GM18498 (cell line): Measurements from ENCODE around the gene MOK.

Experiments used
- ATAC-seq: cut with Tn5 transposase; IDR thresholded peaks from one replicate; pipeline ENCODE4 v1.9.1; 2021; ENCODE audit warnings: mild to moderate bottlenecking, moderate library complexity; ENCODE audit not compliant: unreplicated experiment

The MOK gene

GRCh38 chr14:102226356-102227125 lies 78.4 kb downstream of the MOK start:
- no peak for ATAC-seq

- no peak for ATAC-seq
These were observed 79.0 kb downstream of the MOK start for GRCh38 chr14:102225936-102226335.

- ATAC-seq, result no peak
These were observed 79.6 kb downstream of the MOK start for GRCh38 chr14:102225386-102225785.

GRCh38 chr14:102223682-102224081 lies 81.3 kb downstream of the MOK start:
- ATAC-seq, result no peak

- ATAC-seq, result no peak
These were observed 82.2 kb downstream of the MOK start for GRCh38 chr14:102222751-102223150.

- no peak for ATAC-seq
These were observed 82.9 kb downstream of the MOK start for GRCh38 chr14:102222009-102222575.

- no peak for ATAC-seq
These were observed 83.9 kb downstream of the MOK start for GRCh38 chr14:102221026-102221425.

- ATAC-seq, result peak; percentile 86
These were observed 84.9 kb downstream of the MOK start for GRCh38 chr14:102220031-102220430.

- ATAC-seq, result no peak
These were observed 85.6 kb downstream of the MOK start for GRCh38 chr14:102219316-102219715.

- no peak for ATAC-seq
These were observed 86.3 kb downstream of the MOK start for GRCh38 chr14:102218688-102219087.

GRCh38 chr14:102217987-102218421 lies 87.0 kb downstream of the MOK start:
- no peak for ATAC-seq

- ATAC-seq, result no peak
These were observed 87.6 kb downstream of the MOK start for GRCh38 chr14:102217399-102217798.

- no peak for ATAC-seq
These were observed 89.3 kb downstream of the MOK start for GRCh38 chr14:102215576-102216250.

- no peak for ATAC-seq
These were observed 89.9 kb downstream of the MOK start for GRCh38 chr14:102215071-102215470.

GRCh38 chr14:102213984-102214658 lies 90.8 kb downstream of the MOK start:
- ATAC-seq, result no peak

GRCh38 chr14:102213470-102213869 lies 91.5 kb downstream of the MOK start:
- no peak for ATAC-seq

- ATAC-seq, result no peak
These were observed 92.1 kb downstream of the MOK start for GRCh38 chr14:102212845-102213244.

GRCh38 chr14:102212356-102212755 lies 92.6 kb downstream of the MOK start:
- ATAC-seq, result no peak

- ATAC-seq, result no peak
These were observed 93.7 kb downstream of the MOK start for GRCh38 chr14:102211240-102211639.

GRCh38 chr14:102210421-102211042 lies 94.4 kb downstream of the MOK start:
- ATAC-seq, result no peak
